ENCODE measurements around the gene GPR153. TPM values are rescaled to one million over a fixed set of nuclear protein-coding genes. Genes with fewer than 3 reads are reported as not detected.
"Not testable (repeated sequence)": the region's sequence is repeated elsewhere in the genome, so short reads cannot be mapped to it uniquely, and the experiment has no call there.

GPR153 gene
- 0.09 TPM for polyA plus RNA-seq (2013)

DNA sequence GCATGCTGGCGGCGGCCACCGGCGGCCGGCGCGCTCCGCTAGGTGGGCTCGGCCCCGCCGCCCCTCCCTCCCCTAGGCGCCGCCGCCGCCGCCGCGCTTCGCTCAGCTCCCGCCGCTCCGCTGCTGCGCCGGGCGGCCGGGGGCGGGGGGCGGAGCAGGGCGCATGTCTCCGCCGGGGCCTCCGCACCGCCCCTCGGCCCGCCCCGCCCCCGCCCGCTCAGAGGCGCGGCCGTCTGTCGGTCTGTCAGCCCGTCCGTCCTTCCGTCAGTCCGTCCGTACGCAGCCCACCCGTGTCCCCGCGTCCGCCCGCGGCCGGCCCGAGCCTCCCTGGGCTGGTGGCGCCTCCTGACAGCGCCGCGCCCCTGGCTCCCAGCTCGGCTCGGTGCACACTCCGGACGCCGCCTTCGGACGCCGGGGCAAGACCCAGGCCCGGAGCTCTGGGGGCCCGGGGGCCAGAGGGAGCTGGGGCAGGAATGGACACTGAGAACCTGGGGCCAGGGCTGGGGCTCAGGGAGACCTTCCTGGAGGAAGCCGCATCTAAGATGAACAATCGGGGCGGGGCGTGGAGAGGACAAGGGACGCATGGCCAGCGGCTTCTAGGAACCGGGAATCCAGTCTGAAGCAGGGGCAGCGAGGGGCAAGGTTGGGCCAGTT is at the start of gene GPR153:
TSS of gene GPR153 (minus strand) at position 138 of the 654 bp plus-strand sequence. CDS start 6,193 bp downstream, outside the sequence.
- CTCF ChIA-PET, result no interaction called here
- H3K27ac ChIP-seq (ENCODE audit: insufficient read depth in 1 of 2, low read depth in 1 of 2, low read length in 2 of 2, poor library complexity in 1 of 2, severe bottlenecking in 2 of 2), result no peak within 1 kb of the TSS

DNA sequence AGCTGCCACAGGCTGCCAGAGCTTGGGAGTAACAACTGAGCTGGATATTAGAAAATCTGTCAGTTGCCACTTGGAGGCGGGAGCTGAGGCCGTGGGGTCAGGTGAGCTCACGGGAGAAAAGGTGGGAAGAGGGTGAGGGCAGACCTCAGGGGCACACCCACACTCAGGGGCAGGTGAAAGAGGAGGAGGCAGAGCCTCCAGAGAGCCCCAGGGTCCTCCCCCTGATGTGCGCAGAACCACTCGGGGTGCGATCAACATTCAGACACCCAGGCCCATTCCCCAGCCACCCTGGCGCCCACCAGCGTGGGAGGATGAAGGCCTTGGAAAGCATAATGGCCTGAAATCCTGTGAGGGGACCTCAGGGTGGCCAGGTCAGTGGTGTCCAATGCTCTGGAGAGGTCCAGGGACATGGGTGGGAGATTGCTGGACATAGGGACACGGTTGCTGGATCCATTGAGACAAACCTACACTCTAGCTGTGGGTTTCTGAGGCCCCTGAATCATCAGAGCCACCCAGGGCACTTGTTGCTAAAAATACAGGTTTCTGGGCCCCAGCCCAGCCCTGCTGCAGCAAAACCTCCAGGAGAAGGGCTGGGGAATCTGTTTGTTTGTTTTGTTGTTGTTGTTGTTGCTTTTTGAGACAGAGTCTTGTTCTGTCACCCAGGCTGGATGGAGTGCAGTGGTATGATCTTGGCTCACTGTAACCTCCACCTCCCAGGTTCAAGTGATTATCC is 49.4 kb upstream of the GPR153 start:
- Histone ChIP-seq H3K4me1 (ENCODE audit: control extremely low read depth in 1 of 4, control insufficient read depth in 4 of 4, insufficient read depth in 4 of 4, low read length in 3 of 4) (no peaks in the 10 kb centered on the region), H3K36me3 (ENCODE audit: control insufficient read depth in 4 of 4, insufficient read depth in 4 of 4, low read length in 3 of 4) (peaks cover 0 to 10% (median 2%) of the 10 kb centered on the region in 4 experiments), H3K27ac (ENCODE audit: insufficient read depth in 1 of 2, low read depth in 1 of 2, low read length in 2 of 2, poor library complexity in 1 of 2, severe bottlenecking in 2 of 2) (no peak overlapping the region), H3K9me3 (ENCODE audit: control extremely low read depth in 1 of 5, control insufficient read depth in 4 of 5, insufficient read depth in 2 of 5, low read depth in 1 of 5, low read length in 4 of 5) (peaks cover 0 to 15% (median 11%) of the 10 kb centered on the region in 5 experiments), H3K4me3 (ENCODE audit: control insufficient read depth in 1 of 7, extremely low read depth in 1 of 7, insufficient read depth in 4 of 7, low read depth in 2 of 7, low read length in 6 of 7) (no peak overlapping the region), H3K27me3 (replicated peaks in 2 of 5; ENCODE audit: control insufficient read depth in 4 of 5, insufficient read depth in 5 of 5, low read length in 4 of 5) (no peaks in the 10 kb centered on the region)
- ChIA-PET CTCF (interaction anchor here (1.4 kb wide), 1 partner anchor 8 kb away, joined by 4 read pairs; no protein-coding TSS in a partner anchor), POLR2A (no interaction called here)
- DNase-seq, result no peak
- 90% methylated on average over 4 of the region's 9 CpGs for WGBS (ENCODE audit: insufficient coverage)

More for the DNA sequence above, at the start of gene GPR153:
- peak in 2 of 3 donors; percentile 30 to 37 for DNase-seq
- POLR2A ChIA-PET, result no interaction called here
- Histone ChIP-seq H3K27me3 (replicated peaks in 2 of 5; ENCODE audit: control insufficient read depth in 4 of 5, insufficient read depth in 5 of 5, low read length in 4 of 5) (peaks cover 0 to 52% (median 24%) of the 10 kb centered on the region in 5 experiments), H3K9me3 (ENCODE audit: control extremely low read depth in 1 of 5, control insufficient read depth in 4 of 5, insufficient read depth in 2 of 5, low read depth in 1 of 5, low read length in 4 of 5) (no peaks in the 10 kb centered on the region), H3K36me3 (ENCODE audit: control insufficient read depth in 4 of 4, insufficient read depth in 4 of 4, low read length in 3 of 4) (peaks cover 0 to 3% (median 0%) of the 10 kb centered on the region in 4 experiments), H3K4me3 (ENCODE audit: control insufficient read depth in 1 of 7, extremely low read depth in 1 of 7, insufficient read depth in 4 of 7, low read depth in 2 of 7, low read length in 6 of 7) (peak within 1 kb of the TSS in 6 of 7 experiments; percentile 23 to 66 (median 50)), H3K4me1 (ENCODE audit: control extremely low read depth in 1 of 4, control insufficient read depth in 4 of 4, insufficient read depth in 4 of 4, low read length in 3 of 4) (peaks cover 0 to 16% (median 14%) of the 10 kb centered on the region in 4 experiments)
- WGBS (ENCODE audit: insufficient coverage), result 2% methylated on average over 62 of the region's 78 CpGs

DNA sequence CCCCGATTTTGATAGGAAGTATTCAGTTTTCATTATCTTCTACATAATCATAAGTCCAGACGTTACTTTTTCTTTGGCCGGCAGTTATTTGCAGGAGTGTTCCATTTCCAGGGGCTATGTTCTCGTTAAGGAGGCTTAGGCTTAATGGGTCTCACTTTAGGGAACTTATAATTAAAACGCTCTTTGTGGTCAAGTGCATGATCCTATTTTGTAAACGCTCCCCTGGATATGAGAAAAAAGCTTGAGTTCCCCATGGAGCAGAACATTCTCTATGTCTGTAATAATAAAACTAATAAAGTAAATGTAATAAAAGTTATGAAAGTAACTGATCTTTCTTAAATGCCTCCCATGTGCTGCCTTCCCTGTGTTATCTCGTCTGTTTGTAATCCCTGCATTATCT is 48.7 kb upstream of the GPR153 start:
- no peak for DNase-seq
- H3K27ac ChIP-seq (ENCODE audit: insufficient read depth in 1 of 2, low read depth in 1 of 2, low read length in 2 of 2, poor library complexity in 1 of 2, severe bottlenecking in 2 of 2), result no peak overlapping the region
- 97% methylated on average over 5 of the region's 7 CpGs for WGBS (ENCODE audit: insufficient coverage)
- H3K4me3 ChIP-seq (ENCODE audit: control insufficient read depth in 1 of 7, extremely low read depth in 1 of 7, insufficient read depth in 4 of 7, low read depth in 2 of 7, low read length in 6 of 7), result no peak overlapping the region
- ChIA-PET CTCF (interaction anchor here (1.4 kb wide), 1 partner anchor 9 kb away, joined by 4 read pairs; no protein-coding TSS in a partner anchor), POLR2A (no interaction called here)
- peaks cover 0 to 15% (median 11%) of the 10 kb centered on the region in 5 experiments for H3K9me3 ChIP-seq (ENCODE audit: control extremely low read depth in 1 of 5, control insufficient read depth in 4 of 5, insufficient read depth in 2 of 5, low read depth in 1 of 5, low read length in 4 of 5)
- peaks cover 0 to 6% (median 2%) of the 10 kb centered on the region in 4 experiments for H3K36me3 ChIP-seq (ENCODE audit: control insufficient read depth in 4 of 4, insufficient read depth in 4 of 4, low read length in 3 of 4)
- H3K27me3 ChIP-seq (replicated peaks in 2 of 5; ENCODE audit: control insufficient read depth in 4 of 5, insufficient read depth in 5 of 5, low read length in 4 of 5), result no peaks in the 10 kb centered on the region
- H3K4me1 ChIP-seq (ENCODE audit: control extremely low read depth in 1 of 4, control insufficient read depth in 4 of 4, insufficient read depth in 4 of 4, low read length in 3 of 4), result no peaks in the 10 kb centered on the region

DNA sequence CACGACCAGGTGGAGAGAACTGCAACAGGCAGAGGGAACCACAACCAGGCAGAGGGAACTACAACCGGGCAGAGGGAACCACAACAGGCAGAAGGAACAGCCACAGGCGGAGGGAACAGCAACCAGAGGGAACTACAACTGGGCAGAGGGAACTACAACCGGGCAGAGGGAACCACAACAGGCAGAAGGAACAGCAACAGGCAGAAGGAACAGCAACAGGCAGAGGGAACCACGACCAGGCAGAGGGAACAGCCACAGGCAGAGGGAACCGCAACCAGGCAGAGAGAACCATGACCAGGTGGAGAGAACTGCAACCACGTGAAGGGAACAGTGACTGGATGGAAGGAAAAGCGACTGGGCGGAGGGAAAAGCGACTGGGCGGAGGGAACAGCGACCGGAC is 47.6 kb upstream of the GPR153 start:
- Histone ChIP-seq H3K36me3 (ENCODE audit: control insufficient read depth in 4 of 4, insufficient read depth in 4 of 4, low read length in 3 of 4) (peaks cover 0 to 3% (median 1%) of the 10 kb centered on the region in 4 experiments), H3K9me3 (ENCODE audit: control extremely low read depth in 1 of 5, control insufficient read depth in 4 of 5, insufficient read depth in 2 of 5, low read depth in 1 of 5, low read length in 4 of 5) (peaks cover 0 to 15% (median 11%) of the 10 kb centered on the region in 5 experiments), H3K4me1 (ENCODE audit: control extremely low read depth in 1 of 4, control insufficient read depth in 4 of 4, insufficient read depth in 4 of 4, low read length in 3 of 4) (no peaks in the 10 kb centered on the region), H3K27ac (ENCODE audit: insufficient read depth in 1 of 2, low read depth in 1 of 2, low read length in 2 of 2, poor library complexity in 1 of 2, severe bottlenecking in 2 of 2) (no peak overlapping the region), H3K27me3 (replicated peaks in 2 of 5; ENCODE audit: control insufficient read depth in 4 of 5, insufficient read depth in 5 of 5, low read length in 4 of 5) (no peaks in the 10 kb centered on the region), H3K4me3 (ENCODE audit: control insufficient read depth in 1 of 7, extremely low read depth in 1 of 7, insufficient read depth in 4 of 7, low read depth in 2 of 7, low read length in 6 of 7) (no peak overlapping the region)
- 96% methylated on average over 13 of the region's 13 CpGs for WGBS (ENCODE audit: insufficient coverage)
- no peak for DNase-seq
- ChIA-PET CTCF (no interaction called here), POLR2A (no interaction called here)

DNA sequence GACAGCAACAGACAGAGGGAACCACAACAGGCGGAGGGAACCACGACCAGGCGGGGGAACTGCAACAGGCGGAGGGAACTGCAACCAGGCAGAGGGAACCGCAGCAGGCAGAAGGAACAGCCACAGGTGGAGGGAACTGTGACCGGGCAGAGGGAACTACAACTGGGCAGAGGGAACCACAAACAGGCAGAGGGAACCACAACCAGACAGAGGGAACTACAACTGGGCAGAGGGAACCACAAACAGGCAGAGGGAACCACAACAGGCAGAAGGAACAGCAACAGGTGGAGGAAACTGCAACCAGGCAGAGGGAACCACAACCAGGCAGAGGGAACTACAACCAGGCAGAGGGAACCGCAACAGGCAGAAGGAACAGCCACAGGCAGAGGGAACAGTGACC is 46.8 kb upstream of the GPR153 start:
- H3K27me3 ChIP-seq (replicated peaks in 2 of 5; ENCODE audit: control insufficient read depth in 4 of 5, insufficient read depth in 5 of 5, low read length in 4 of 5); H3K4me3 ChIP-seq (ENCODE audit: control insufficient read depth in 1 of 7, extremely low read depth in 1 of 7, insufficient read depth in 4 of 7, low read depth in 2 of 7, low read length in 6 of 7); CTCF ChIA-PET; H3K27ac ChIP-seq (ENCODE audit: insufficient read depth in 1 of 2, low read depth in 1 of 2, low read length in 2 of 2, poor library complexity in 1 of 2, severe bottlenecking in 2 of 2); H3K4me1 ChIP-seq (ENCODE audit: control extremely low read depth in 1 of 4, control insufficient read depth in 4 of 4, insufficient read depth in 4 of 4, low read length in 3 of 4); H3K36me3 ChIP-seq (ENCODE audit: control insufficient read depth in 4 of 4, insufficient read depth in 4 of 4, low read length in 3 of 4); POLR2A ChIA-PET: not testable (repeated sequence)
- H3K9me3 ChIP-seq (ENCODE audit: control extremely low read depth in 1 of 5, control insufficient read depth in 4 of 5, insufficient read depth in 2 of 5, low read depth in 1 of 5, low read length in 4 of 5), result peaks cover 0 to 15% (median 11%) of the 10 kb centered on the region in 5 experiments
- peak in 2 of 3 donors; percentile 39 to 46 for DNase-seq
- 88% methylated on average over 7 of the region's 7 CpGs for WGBS (ENCODE audit: insufficient coverage)

DNA sequence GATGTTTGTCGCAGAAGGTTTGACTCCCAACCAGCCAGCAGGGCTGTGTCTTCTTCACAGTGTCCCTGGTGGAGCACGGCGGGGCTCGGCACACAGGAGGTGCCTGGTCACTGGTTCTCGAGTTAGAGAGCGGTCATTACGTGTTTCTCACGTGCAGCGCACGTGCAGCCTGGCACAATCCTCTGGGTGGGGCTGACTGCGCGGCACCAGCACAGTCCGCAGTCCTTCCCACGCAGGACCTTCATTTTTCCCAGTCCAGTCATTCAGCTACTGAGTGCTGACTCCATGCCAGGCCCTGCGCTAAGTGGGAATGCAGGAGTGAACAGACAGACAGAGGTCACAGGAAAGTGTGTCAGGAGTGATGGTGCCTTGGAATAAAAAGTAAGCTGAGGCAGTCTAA is 46.2 kb upstream of the GPR153 start:
- WGBS (ENCODE audit: insufficient coverage), result 93% methylated on average over 15 of the region's 15 CpGs
- no peak overlapping the region for H3K4me3 ChIP-seq (ENCODE audit: control insufficient read depth in 1 of 7, extremely low read depth in 1 of 7, insufficient read depth in 4 of 7, low read depth in 2 of 7, low read length in 6 of 7)
- H3K27me3 ChIP-seq (replicated peaks in 2 of 5; ENCODE audit: control insufficient read depth in 4 of 5, insufficient read depth in 5 of 5, low read length in 4 of 5), result no peaks in the 10 kb centered on the region
- no peak for DNase-seq
- peaks cover 0 to 3% (median 1%) of the 10 kb centered on the region in 4 experiments for H3K36me3 ChIP-seq (ENCODE audit: control insufficient read depth in 4 of 4, insufficient read depth in 4 of 4, low read length in 3 of 4)
- no peaks in the 10 kb centered on the region for H3K4me1 ChIP-seq (ENCODE audit: control extremely low read depth in 1 of 4, control insufficient read depth in 4 of 4, insufficient read depth in 4 of 4, low read length in 3 of 4)
- peaks cover 0 to 15% (median 11%) of the 10 kb centered on the region in 5 experiments for H3K9me3 ChIP-seq (ENCODE audit: control extremely low read depth in 1 of 5, control insufficient read depth in 4 of 5, insufficient read depth in 2 of 5, low read depth in 1 of 5, low read length in 4 of 5)
- ChIA-PET POLR2A (no interaction called here), CTCF (no interaction called here)
- H3K27ac ChIP-seq (ENCODE audit: insufficient read depth in 1 of 2, low read depth in 1 of 2, low read length in 2 of 2, poor library complexity in 1 of 2, severe bottlenecking in 2 of 2), result no peak overlapping the region

All from common myeloid progenitor, CD34-positive (primary cell).